HepG2 (cell line): ENCODE results near the gene CBLN3. TPM values are rescaled to one million over a fixed set of nuclear protein-coding genes. Genes with fewer than 3 reads are reported as not detected.

ENCODE experiments used
- CHCHD3 ChIP-seq: sonication (generic); formaldehyde crosslinking; IDR thresholded peaks from 2 replicates; pipeline ENCODE4 v1.8.0; 2022; ENCODE audit warnings: mild to moderate bottlenecking, missing genetic modification reagents, moderate library complexity
- FOXC1 ChIP-seq: sonication (generic); formaldehyde crosslinking; IDR thresholded peaks from 2 replicates; pipeline ENCODE4 v1.8.0; 2022; ENCODE audit warnings: mild to moderate bottlenecking, missing genetic modification reagents, borderline replicate concordance
- JUN ChIP-seq: sonication (generic); formaldehyde crosslinking; IDR thresholded peaks from 2 replicates; pipeline ENCODE4 v1.4.0; 2020; ENCODE audit warnings: mild to moderate bottlenecking, missing genetic modification reagents
- JUNB ChIP-seq: sonication (generic); formaldehyde crosslinking; IDR thresholded peaks from 2 replicates; pipeline ENCODE4 v1.8.0; 2022; ENCODE audit warnings: missing genetic modification reagents, mild to moderate bottlenecking, borderline replicate concordance
- PAXIP1 ChIP-seq: sonication (generic); formaldehyde crosslinking; conservative IDR thresholded peaks from 2 replicates; pipeline ENCODE4 v1.4.0; 2020; ENCODE audit warnings: mild to moderate bottlenecking, missing genetic modification reagents, moderate library complexity
- RFXAP ChIP-seq: sonication (generic); formaldehyde crosslinking; IDR thresholded peaks from 2 replicates; pipeline ENCODE4 v1.4.0; 2020; ENCODE audit warnings: missing genetic modification reagents, borderline replicate concordance
- SKIL ChIP-seq: sonication (generic); formaldehyde crosslinking; IDR thresholded peaks from 2 replicates; pipeline ENCODE4 v1.8.0; 2022; ENCODE audit warnings: missing genetic modification reagents, mild to moderate bottlenecking, moderate library complexity, borderline replicate concordance
- TBX2 ChIP-seq: sonication (generic); formaldehyde crosslinking; IDR thresholded peaks from 2 replicates; pipeline ENCODE4 v1.5.0; 2020; ENCODE audit warnings: missing genetic modification reagents, mild to moderate bottlenecking, borderline replicate concordance
- UBTF ChIP-seq: sonication (generic); formaldehyde crosslinking; IDR thresholded peaks from 2 replicates; pipeline ENCODE4 v1.4.0; 2020; ENCODE audit warnings: mild to moderate bottlenecking, missing genetic modification reagents
- polyA plus RNA-seq, 8 experiments: library from polyadenylated mRNA; depleted of rRNA in 3 of 8; stranded (reverse) in 7 of 8; unstranded in 1 of 8; fragments of >200 nt; fragmentation: Illumina TruSeq in 4 of 8; extraction: Trizol in 4 of 8; gene quantifications; 2 replicates each; pipeline versions ENCODE4 v1.2.1 to v1.2.3, GENCODE V29; 2011 to 2016; ENCODE audit warnings: low read depth in 4 of 8, missing spikeins in 1 of 8, mixed read lengths in 1 of 8; ENCODE audit not compliant: insufficient read depth in 1 of 8
- total RNA-seq, 5 experiments: library from RNA; depleted of rRNA; stranded (reverse); fragments of >200 nt; fragmentation: Illumina TruSeq; extraction: Trizol; gene quantifications; 2 replicates each; pipeline ENCODE4 v1.2.3, GENCODE V29; 2016; ENCODE audit warnings: low read depth in 1 of 5
- TF ChIP-seq, protein P1 (sequence below): sonication (generic); formaldehyde crosslinking; IDR thresholded peaks from 2 replicates; pipeline ENCODE4 v1.5.0; 2020; ENCODE audit warnings: mild to moderate bottlenecking, missing genetic modification reagents, moderate library complexity
- TF ChIP-seq, protein P2 (sequence below), 2 experiments: fragments of 450-650 bp in 1 of 2; sonication (generic) in 1 of 2; formaldehyde crosslinking; IDR thresholded peaks; 2 replicates each; pipeline versions ENCODE4 v1.5.0 to v1.8.0; 2020 to 2022; ENCODE audit warnings: mild to moderate bottlenecking in 1 of 2, missing genetic modification reagents in 1 of 2
- TF ChIP-seq, protein P3 (sequence below): sonication (generic); formaldehyde crosslinking; IDR thresholded peaks from 2 replicates; pipeline ENCODE4 v1.4.0; 2020; ENCODE audit warnings: mild to moderate bottlenecking, missing genetic modification reagents

CBLN3 gene
- total and polyA plus RNA-seq, 2 of the 13 experiments (the other 11 are each of a cell fraction or from before 2014, with no cell fraction given), result 0.66 to 0.98 TPM

GRCh38 chr14:24422694-24423601 lies 6.5 kb downstream of the CBLN3 start (continued):
- TF ChIP-seq JUNB (CRISPR knock-in tag) (peak; percentile 45; the same call in 1 of the 2 replicates), FOXC1 (CRISPR knock-in tag) (0 out of 2 replicates have a peak, but pooled peaks have one; percentile 15), CHCHD3 (no peak), SKIL (CRISPR knock-in tag) (peak; percentile 44; the same call in 1 of the 2 replicates), TBX2 (CRISPR knock-in tag) (no peak), RFXAP (CRISPR knock-in tag) (no peak), UBTF (CRISPR knock-in tag) (0 out of 2 replicates have a peak, but pooled peaks have one; percentile 46), JUN (CRISPR knock-in tag) (0 out of 2 replicates have a peak, but pooled peaks have one; percentile 26), PAXIP1 (CRISPR knock-in tag) (peak; percentile 50; the same call in 1 of the 2 replicates)
- TF ChIP-seq, protein P1, sequence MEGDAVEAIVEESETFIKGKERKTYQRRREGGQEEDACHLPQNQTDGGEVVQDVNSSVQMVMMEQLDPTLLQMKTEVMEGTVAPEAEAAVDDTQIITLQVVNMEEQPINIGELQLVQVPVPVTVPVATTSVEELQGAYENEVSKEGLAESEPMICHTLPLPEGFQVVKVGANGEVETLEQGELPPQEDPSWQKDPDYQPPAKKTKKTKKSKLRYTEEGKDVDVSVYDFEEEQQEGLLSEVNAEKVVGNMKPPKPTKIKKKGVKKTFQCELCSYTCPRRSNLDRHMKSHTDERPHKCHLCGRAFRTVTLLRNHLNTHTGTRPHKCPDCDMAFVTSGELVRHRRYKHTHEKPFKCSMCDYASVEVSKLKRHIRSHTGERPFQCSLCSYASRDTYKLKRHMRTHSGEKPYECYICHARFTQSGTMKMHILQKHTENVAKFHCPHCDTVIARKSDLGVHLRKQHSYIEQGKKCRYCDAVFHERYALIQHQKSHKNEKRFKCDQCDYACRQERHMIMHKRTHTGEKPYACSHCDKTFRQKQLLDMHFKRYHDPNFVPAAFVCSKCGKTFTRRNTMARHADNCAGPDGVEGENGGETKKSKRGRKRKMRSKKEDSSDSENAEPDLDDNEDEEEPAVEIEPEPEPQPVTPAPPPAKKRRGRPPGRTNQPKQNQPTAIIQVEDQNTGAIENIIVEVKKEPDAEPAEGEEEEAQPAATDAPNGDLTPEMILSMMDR (CRISPR knock-in tag), result no peak
- TF ChIP-seq, protein P2, sequence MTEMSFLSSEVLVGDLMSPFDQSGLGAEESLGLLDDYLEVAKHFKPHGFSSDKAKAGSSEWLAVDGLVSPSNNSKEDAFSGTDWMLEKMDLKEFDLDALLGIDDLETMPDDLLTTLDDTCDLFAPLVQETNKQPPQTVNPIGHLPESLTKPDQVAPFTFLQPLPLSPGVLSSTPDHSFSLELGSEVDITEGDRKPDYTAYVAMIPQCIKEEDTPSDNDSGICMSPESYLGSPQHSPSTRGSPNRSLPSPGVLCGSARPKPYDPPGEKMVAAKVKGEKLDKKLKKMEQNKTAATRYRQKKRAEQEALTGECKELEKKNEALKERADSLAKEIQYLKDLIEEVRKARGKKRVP (CRISPR knock-in tag; IDR thresholded peaks at IDR 0.05), result 0 out of 4 replicates have a peak, but pooled peaks of 1 of the 2 experiments have one; percentile 35
- TF ChIP-seq, protein P3, sequence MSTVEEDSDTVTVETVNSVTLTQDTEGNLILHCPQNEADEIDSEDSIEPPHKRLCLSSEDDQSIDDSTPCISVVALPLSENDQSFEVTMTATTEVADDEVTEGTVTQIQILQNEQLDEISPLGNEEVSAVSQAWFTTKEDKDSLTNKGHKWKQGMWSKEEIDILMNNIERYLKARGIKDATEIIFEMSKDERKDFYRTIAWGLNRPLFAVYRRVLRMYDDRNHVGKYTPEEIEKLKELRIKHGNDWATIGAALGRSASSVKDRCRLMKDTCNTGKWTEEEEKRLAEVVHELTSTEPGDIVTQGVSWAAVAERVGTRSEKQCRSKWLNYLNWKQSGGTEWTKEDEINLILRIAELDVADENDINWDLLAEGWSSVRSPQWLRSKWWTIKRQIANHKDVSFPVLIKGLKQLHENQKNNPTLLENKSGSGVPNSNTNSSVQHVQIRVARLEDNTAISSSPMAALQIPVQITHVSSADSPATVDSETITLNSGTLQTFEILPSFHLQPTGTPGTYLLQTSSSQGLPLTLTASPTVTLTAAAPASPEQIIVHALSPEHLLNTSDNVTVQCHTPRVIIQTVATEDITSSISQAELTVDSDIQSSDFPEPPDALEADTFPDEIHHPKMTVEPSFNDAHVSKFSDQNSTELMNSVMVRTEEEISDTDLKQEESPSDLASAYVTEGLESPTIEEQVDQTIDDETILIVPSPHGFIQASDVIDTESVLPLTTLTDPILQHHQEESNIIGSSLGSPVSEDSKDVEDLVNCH (CRISPR knock-in tag), result 0 out of 2 replicates have a peak, but pooled peaks have one; percentile 26
